ENCODE data around the gene SLC1A6. TPM values are rescaled to one million over a fixed set of nuclear protein-coding genes. Genes with fewer than 3 reads are reported as not detected.

Gene SLC1A6
- total RNA-seq, 5 donors from 2014 or later (not counting 1 experiment from before 2014, with no cell fraction given) = not detected

GRCh38 chr19:14985133-14985532, 5.5 kb upstream of the SLC1A6 start:
- 44% methylated on average over 3 of the region's 5 CpGs for WGBS (ENCODE audit: insufficient coverage)

GRCh38 chr19:14978161-14978776, 1.4 kb downstream of the SLC1A6 start:
- H3K36me3 ChIP-seq (ENCODE audit: control insufficient read depth in 2 of 2, extremely low read depth in 1 of 2, insufficient read depth in 1 of 2, low read length in 1 of 2) = no peaks in the 10 kb centered on the region
- ATAC-seq (replicated peaks in 1 of 4) (no peak), DNase-seq (no peak)
- CTCF ChIA-PET = no interaction called here
- Mint-ChIP-seq H3K9me3 (no peaks in the 10 kb centered on the region), H3K36me3 (no peaks in the 10 kb centered on the region), H3K27me3 (peaks cover 48 to 60% of the 10 kb centered on the region in 2 donors), H3K4me3 (no peak overlapping the region), H3K4me1 (peaks cover 0 to 12% (median 4%) of the 10 kb centered on the region in 3 donors), H3K27ac (no peak overlapping the region)
- no peak overlapping the region for H3K27ac ChIP-seq (ENCODE audit: low read length)
- H3K4me1 ChIP-seq (ENCODE audit: control insufficient read depth in 1 of 2, extremely low read depth in 1 of 2, insufficient read depth in 2 of 2, low read length in 2 of 2) = no peaks in the 10 kb centered on the region
- POLR2A ChIA-PET = no interaction called here
- no peak overlapping the region for H3K4me3 ChIP-seq (ENCODE audit: control insufficient read depth in 1 of 2, extremely low read depth in 1 of 2, low read length in 1 of 2)
- no peaks in the 10 kb centered on the region for H3K9me3 ChIP-seq
- 81% methylated on average over 1 of the region's 6 CpGs for WGBS (ENCODE audit: insufficient coverage)
- peaks cover 14 to 50% of the 10 kb centered on the region in 2 experiments for H3K27me3 ChIP-seq (replicated peaks in 1 of 2; ENCODE audit: control insufficient read depth in 2 of 2, extremely low read depth in 1 of 2, insufficient read depth in 2 of 2, low read length in 1 of 2)

More at GRCh38 chr19:14985133-14985532, 5.5 kb upstream of the SLC1A6 start:
- Histone ChIP-seq H3K4me3 (ENCODE audit: control insufficient read depth in 1 of 2, extremely low read depth in 1 of 2, low read length in 1 of 2) (no peak overlapping the region), H3K27me3 (replicated peaks in 1 of 2; ENCODE audit: control insufficient read depth in 2 of 2, extremely low read depth in 1 of 2, insufficient read depth in 2 of 2, low read length in 1 of 2) (peaks cover 2 to 31% of the 10 kb centered on the region in 2 experiments), H3K36me3 (ENCODE audit: control insufficient read depth in 2 of 2, extremely low read depth in 1 of 2, insufficient read depth in 1 of 2, low read length in 1 of 2) (no peaks in the 10 kb centered on the region), H3K4me1 (ENCODE audit: control insufficient read depth in 1 of 2, extremely low read depth in 1 of 2, insufficient read depth in 2 of 2, low read length in 2 of 2) (no peaks in the 10 kb centered on the region), H3K27ac (ENCODE audit: low read length) (no peak overlapping the region), H3K9me3 (no peaks in the 10 kb centered on the region)
- Mint-ChIP-seq H3K27ac (no peak overlapping the region), H3K27me3 (peaks cover 21 to 29% of the 10 kb centered on the region in 2 donors), H3K4me1 (peaks cover 0 to 2% (median 0%) of the 10 kb centered on the region in 3 donors), H3K4me3 (no peak overlapping the region), H3K9me3 (no peaks in the 10 kb centered on the region), H3K36me3 (no peaks in the 10 kb centered on the region)
- ATAC-seq (replicated peaks in 1 of 4) = no peak
- ChIA-PET POLR2A (no interaction called here), CTCF (no interaction called here)
- no peak for DNase-seq

DNA sequence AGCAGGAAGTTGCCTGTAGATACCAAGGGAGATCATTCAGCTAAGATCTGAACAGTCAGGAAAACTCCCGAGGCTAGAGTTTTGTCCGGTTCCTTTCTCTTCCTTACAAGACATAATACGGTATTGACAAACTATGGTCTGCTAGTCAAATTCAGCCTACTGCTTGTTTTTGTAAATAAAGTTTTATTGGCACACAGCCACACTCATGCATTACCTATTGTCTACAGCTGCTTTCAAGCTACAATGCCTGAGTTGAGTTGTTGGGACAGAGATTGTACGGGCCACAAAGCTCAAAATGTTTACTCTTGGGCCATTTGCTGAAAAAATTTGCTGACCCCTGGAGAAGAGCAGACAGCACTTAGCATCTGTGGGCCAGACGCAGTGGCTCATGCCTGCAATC, 2.5 kb downstream of the SLC1A6 start:
- 83% methylated on average over 2 of the region's 5 CpGs for WGBS (ENCODE audit: insufficient coverage)
- no peak for ATAC-seq (replicated peaks in 1 of 4)
- DNase-seq = no peak
- no peak overlapping the region for H3K27ac ChIP-seq (ENCODE audit: low read length)
- H3K4me1 ChIP-seq (ENCODE audit: control insufficient read depth in 1 of 2, extremely low read depth in 1 of 2, insufficient read depth in 2 of 2, low read length in 2 of 2) = no peaks in the 10 kb centered on the region
- Mint-ChIP-seq H3K36me3 (no peaks in the 10 kb centered on the region), H3K27me3 (peaks cover 51 to 64% of the 10 kb centered on the region in 2 donors), H3K4me3 (no peak overlapping the region), H3K9me3 (no peaks in the 10 kb centered on the region), H3K4me1 (peaks cover 0 to 12% (median 4%) of the 10 kb centered on the region in 3 donors), H3K27ac (no peak overlapping the region)
- H3K36me3 ChIP-seq (ENCODE audit: control insufficient read depth in 2 of 2, extremely low read depth in 1 of 2, insufficient read depth in 1 of 2, low read length in 1 of 2) = no peaks in the 10 kb centered on the region
- H3K27me3 ChIP-seq (replicated peaks in 1 of 2; ENCODE audit: control insufficient read depth in 2 of 2, extremely low read depth in 1 of 2, insufficient read depth in 2 of 2, low read length in 1 of 2) = peaks cover 14 to 54% of the 10 kb centered on the region in 2 experiments
- CTCF ChIA-PET = no interaction called here
- H3K9me3 ChIP-seq = no peaks in the 10 kb centered on the region
- POLR2A ChIA-PET = no interaction called here
- H3K4me3 ChIP-seq (ENCODE audit: control insufficient read depth in 1 of 2, extremely low read depth in 1 of 2, low read length in 1 of 2) = no peak overlapping the region

- ATAC-seq (replicated peaks in 1 of 4) (no peak), DNase-seq (no peak)
- H3K27me3 ChIP-seq (replicated peaks in 1 of 2; ENCODE audit: control insufficient read depth in 2 of 2, extremely low read depth in 1 of 2, insufficient read depth in 2 of 2, low read length in 1 of 2) = peaks cover 9 to 46% of the 10 kb centered on the region in 2 experiments
- H3K9me3 ChIP-seq = no peaks in the 10 kb centered on the region
- Mint-ChIP-seq H3K27ac (no peak overlapping the region), H3K36me3 (no peaks in the 10 kb centered on the region), H3K9me3 (no peaks in the 10 kb centered on the region), H3K27me3 (peaks cover 50 to 54% of the 10 kb centered on the region in 2 donors), H3K4me1 (peaks cover 0 to 9% (median 4%) of the 10 kb centered on the region in 3 donors), H3K4me3 (no peak overlapping the region)
- 54% methylated on average over 2 of the region's 4 CpGs for WGBS (ENCODE audit: insufficient coverage)
- no peak overlapping the region for H3K27ac ChIP-seq (ENCODE audit: low read length)
- H3K4me3 ChIP-seq (ENCODE audit: control insufficient read depth in 1 of 2, extremely low read depth in 1 of 2, low read length in 1 of 2) = no peak overlapping the region
- ChIA-PET CTCF (no interaction called here), POLR2A (no interaction called here)
- H3K36me3 ChIP-seq (ENCODE audit: control insufficient read depth in 2 of 2, extremely low read depth in 1 of 2, insufficient read depth in 1 of 2, low read length in 1 of 2) = no peaks in the 10 kb centered on the region
- H3K4me1 ChIP-seq (ENCODE audit: control insufficient read depth in 1 of 2, extremely low read depth in 1 of 2, insufficient read depth in 2 of 2, low read length in 2 of 2) = no peaks in the 10 kb centered on the region
Measured at GRCh38 chr19:14974488-14974887, 5.2 kb downstream of the SLC1A6 start.

- no peaks in the 10 kb centered on the region for H3K4me1 Mint-ChIP-seq
- H3K9me3 Mint-ChIP-seq = no peaks in the 10 kb centered on the region
- peaks cover under 1 to 35% of the 10 kb centered on the region in 2 experiments for H3K27me3 ChIP-seq (replicated peaks in 1 of 2; ENCODE audit: control insufficient read depth in 2 of 2, extremely low read depth in 1 of 2, insufficient read depth in 2 of 2, low read length in 1 of 2)
- 92% methylated on average over 27 of the region's 27 CpGs for WGBS (ENCODE audit: insufficient coverage)
- ChIA-PET POLR2A (no interaction called here), CTCF (no interaction called here)
- no peaks in the 10 kb centered on the region for H3K36me3 Mint-ChIP-seq
- no peak overlapping the region for H3K27ac Mint-ChIP-seq
- no peak overlapping the region for H3K4me3 ChIP-seq (ENCODE audit: control insufficient read depth in 1 of 2, extremely low read depth in 1 of 2, low read length in 1 of 2)
- no peak for DNase-seq
- no peak overlapping the region for H3K27ac ChIP-seq (ENCODE audit: low read length)
- H3K4me1 ChIP-seq (ENCODE audit: control insufficient read depth in 1 of 2, extremely low read depth in 1 of 2, insufficient read depth in 2 of 2, low read length in 2 of 2) = no peaks in the 10 kb centered on the region
- H3K27me3 Mint-ChIP-seq = peaks cover 43 to 47% of the 10 kb centered on the region in 2 donors
- H3K4me3 Mint-ChIP-seq = no peak overlapping the region
- no peak for ATAC-seq (replicated peaks in 1 of 4)
- H3K9me3 ChIP-seq = no peaks in the 10 kb centered on the region
- H3K36me3 ChIP-seq (ENCODE audit: control insufficient read depth in 2 of 2, extremely low read depth in 1 of 2, insufficient read depth in 1 of 2, low read length in 1 of 2) = no peaks in the 10 kb centered on the region
Measured at GRCh38 chr19:14972676-14973075, 7.0 kb downstream of the SLC1A6 start.

GRCh38 chr19:14971474-14971873, 8.2 kb downstream of the SLC1A6 start:
- Mint-ChIP-seq H3K4me1 (no peaks in the 10 kb centered on the region), H3K27me3 (peaks cover 32 to 40% of the 10 kb centered on the region in 2 donors), H3K4me3 (no peak overlapping the region), H3K9me3 (no peaks in the 10 kb centered on the region), H3K36me3 (no peaks in the 10 kb centered on the region), H3K27ac (no peak overlapping the region)
- 83% methylated on average over 7 of the region's 7 CpGs for WGBS (ENCODE audit: insufficient coverage)
- ATAC-seq (replicated peaks in 1 of 4) (no peak), DNase-seq (no peak)
- POLR2A ChIA-PET = no interaction called here
- CTCF ChIA-PET = no interaction called here
- Histone ChIP-seq H3K4me3 (ENCODE audit: control insufficient read depth in 1 of 2, extremely low read depth in 1 of 2, low read length in 1 of 2) (no peak overlapping the region), H3K9me3 (no peaks in the 10 kb centered on the region), H3K36me3 (ENCODE audit: control insufficient read depth in 2 of 2, extremely low read depth in 1 of 2, insufficient read depth in 1 of 2, low read length in 1 of 2) (no peaks in the 10 kb centered on the region), H3K27ac (ENCODE audit: low read length) (no peak overlapping the region), H3K27me3 (replicated peaks in 1 of 2; ENCODE audit: control insufficient read depth in 2 of 2, extremely low read depth in 1 of 2, insufficient read depth in 2 of 2, low read length in 1 of 2) (peaks cover 0 to 28% of the 10 kb centered on the region in 2 experiments), H3K4me1 (ENCODE audit: control insufficient read depth in 1 of 2, extremely low read depth in 1 of 2, insufficient read depth in 2 of 2, low read length in 2 of 2) (no peaks in the 10 kb centered on the region)

GRCh38 chr19:14968247-14968646, 11.4 kb downstream of the SLC1A6 start:
- no peak overlapping the region for H3K27ac Mint-ChIP-seq
- H3K36me3 Mint-ChIP-seq = no peaks in the 10 kb centered on the region
- Histone ChIP-seq H3K4me1 (ENCODE audit: control insufficient read depth in 1 of 2, extremely low read depth in 1 of 2, insufficient read depth in 2 of 2, low read length in 2 of 2) (no peaks in the 10 kb centered on the region), H3K4me3 (ENCODE audit: control insufficient read depth in 1 of 2, extremely low read depth in 1 of 2, low read length in 1 of 2) (no peak overlapping the region), H3K27ac (ENCODE audit: low read length) (no peak overlapping the region), H3K9me3 (no peaks in the 10 kb centered on the region), H3K27me3 (replicated peaks in 1 of 2; ENCODE audit: control insufficient read depth in 2 of 2, extremely low read depth in 1 of 2, insufficient read depth in 2 of 2, low read length in 1 of 2) (peaks cover 0 to 20% of the 10 kb centered on the region in 2 experiments), H3K36me3 (ENCODE audit: control insufficient read depth in 2 of 2, extremely low read depth in 1 of 2, insufficient read depth in 1 of 2, low read length in 1 of 2) (no peaks in the 10 kb centered on the region)
- no peak overlapping the region for H3K4me3 Mint-ChIP-seq
- ChIA-PET POLR2A (no interaction called here), CTCF (no interaction called here)
- no peaks in the 10 kb centered on the region for H3K9me3 Mint-ChIP-seq
- peaks cover 19 to 28% of the 10 kb centered on the region in 2 donors for H3K27me3 Mint-ChIP-seq
- WGBS (ENCODE audit: insufficient coverage) = 98% methylated on average over 12 of the region's 14 CpGs
- no peaks in the 10 kb centered on the region for H3K4me1 Mint-ChIP-seq
- no peak for ATAC-seq (replicated peaks in 1 of 4)
- DNase-seq = no peak

Measured in T-cell (primary cell).